GM19238 (cell line): ENCODE measurements around the gene NECAP2.
"Not testable (repeated sequence)": the region's sequence is repeated elsewhere in the genome, so short reads cannot be mapped to it uniquely, and the experiment has no call there.

ENCODE experiments used
- DNase-seq: peaks from one replicate; pipeline ENCODE4 v3.0.0; 2011; ENCODE audit warnings: low spot score; ENCODE audit not compliant: insufficient read length

The NECAP2 gene

DNA sequence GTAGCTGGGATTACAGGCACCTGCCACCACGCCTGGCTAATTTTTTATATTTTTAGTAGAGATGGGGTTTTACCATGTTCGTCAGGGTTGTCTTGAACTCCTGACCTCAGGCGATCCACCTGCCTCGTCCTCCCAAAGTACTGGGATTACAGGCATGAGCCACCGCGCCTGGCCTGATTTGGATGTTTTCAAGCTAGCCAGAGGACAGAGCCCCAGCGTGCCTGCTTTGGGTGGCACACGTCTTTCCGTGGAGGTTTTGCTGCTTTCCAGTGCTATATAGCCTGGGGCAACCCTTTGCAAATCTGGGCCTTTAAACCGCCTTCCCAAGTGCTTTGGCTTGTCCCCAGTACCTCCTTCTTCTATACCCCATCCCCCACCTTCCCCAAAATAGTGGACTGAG, 15.6 kb downstream of the NECAP2 start:
- not testable (repeated sequence) for DNase-seq

DNA sequence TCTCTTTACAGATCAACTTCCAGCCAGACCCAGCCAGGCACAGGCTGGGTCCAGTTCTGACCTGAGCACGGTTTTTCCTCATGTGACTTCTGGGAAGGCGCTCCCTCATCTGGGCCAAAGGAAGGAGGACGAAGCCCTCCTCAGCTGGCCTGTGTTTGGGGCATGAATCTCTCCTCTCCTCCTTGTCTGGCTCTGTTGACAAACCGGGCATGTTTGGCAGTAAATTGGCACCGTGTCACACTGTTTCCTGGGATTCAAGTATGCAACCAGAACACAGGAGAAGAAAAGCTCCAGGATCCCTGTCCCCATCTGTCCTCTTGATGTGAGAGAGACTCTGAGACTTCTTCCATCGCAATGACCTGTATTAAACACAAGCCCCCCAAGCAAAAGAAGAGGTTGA, 18.3 kb downstream of the NECAP2 start:
- no peak for DNase-seq

- DNase-seq = no peak
These were observed 18.9 kb downstream of the NECAP2 start for GRCh38 chr1:16459352-16459925.

DNA sequence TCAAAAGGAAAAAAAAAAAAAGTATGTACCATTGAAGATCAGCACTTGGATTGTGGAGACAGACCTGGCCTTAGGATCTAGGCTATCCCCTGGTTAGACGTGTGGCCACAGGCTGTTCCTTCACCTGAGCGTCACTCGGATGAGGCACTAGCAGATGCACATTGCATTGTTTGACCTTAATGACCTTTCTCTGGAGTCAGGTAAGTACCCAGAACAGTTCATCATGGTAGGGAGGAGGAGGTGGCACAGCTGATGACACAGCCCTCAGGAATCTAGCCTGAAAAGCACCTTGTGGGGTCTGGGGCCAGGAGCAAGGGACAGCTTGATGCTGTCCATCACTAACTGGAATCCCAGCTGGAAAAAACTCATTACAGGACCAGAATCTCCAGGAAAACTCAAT, 21.2 kb downstream of the NECAP2 start:
- DNase-seq = no peak

GRCh38 chr1:16462773-16463330, 22.3 kb downstream of the NECAP2 start:
- no peak for DNase-seq

GRCh38 chr1:16464917-16465625, 24.5 kb downstream of the NECAP2 start:
- DNase-seq = no peak

DNA sequence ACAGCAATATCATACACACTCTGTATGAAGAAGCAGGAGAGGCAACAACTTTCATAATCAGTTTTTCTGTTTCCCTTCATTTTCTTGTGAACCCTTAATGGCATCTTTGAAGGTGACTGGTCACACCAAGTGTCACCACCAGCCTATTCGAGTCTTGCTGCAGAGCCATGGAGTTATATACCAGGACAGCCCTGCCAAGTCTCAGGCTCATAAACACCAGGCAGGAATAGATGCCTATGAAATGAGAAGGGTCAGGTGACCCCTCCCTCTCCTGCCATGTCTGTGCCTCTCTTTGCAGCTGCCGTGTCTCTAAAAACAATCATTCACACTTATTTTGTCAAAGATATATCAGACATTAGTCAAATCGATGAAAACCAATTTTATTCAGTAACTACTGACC, 28.0 kb downstream of the NECAP2 start:
- no peak for DNase-seq

GRCh38 chr1:16474166-16474800, 33.8 kb downstream of the NECAP2 start:
- no peak for DNase-seq

- DNase-seq = not testable (repeated sequence)
These were observed 34.4 kb downstream of the NECAP2 start for GRCh38 chr1:16474891-16475290.

GRCh38 chr1:16475771-16476770, 35.5 kb downstream of the NECAP2 start:
- DNase-seq = not testable (repeated sequence)

- DNase-seq = no peak
These were observed 37.6 kb downstream of the NECAP2 start for GRCh38 chr1:16478091-16478490.

DNA sequence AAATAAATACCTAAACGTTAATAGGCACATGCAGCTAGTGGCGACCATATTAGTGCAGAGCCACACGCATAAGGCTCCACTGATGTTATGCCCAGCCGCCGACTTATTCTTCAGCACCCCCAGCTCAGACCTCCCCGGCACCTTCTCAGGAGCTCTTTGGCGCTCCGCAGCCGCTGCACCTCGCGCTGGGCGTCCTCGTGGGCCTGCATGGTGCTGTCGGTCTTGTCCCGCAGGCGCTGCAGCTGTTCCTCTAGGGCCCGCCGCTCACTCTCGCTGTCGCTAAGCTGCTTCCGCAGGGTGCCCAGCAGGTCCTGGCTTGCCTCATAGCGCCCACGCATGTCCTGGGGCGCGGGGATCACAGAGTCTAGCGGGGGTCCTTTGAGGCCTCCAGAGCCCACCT, 42.6 kb downstream of the NECAP2 start:
- DNase-seq = not testable (repeated sequence)

- DNase-seq = not testable (repeated sequence)
These were observed 43.3 kb downstream of the NECAP2 start for GRCh38 chr1:16483639-16484500.

GRCh38 chr1:16484501-16484835, 43.9 kb downstream of the NECAP2 start:
- no peak for DNase-seq

GRCh38 chr1:16484931-16485330, 44.4 kb downstream of the NECAP2 start:
- DNase-seq = no peak

- DNase-seq = not testable (repeated sequence)
These were observed 45.8 kb downstream of the NECAP2 start for GRCh38 chr1:16486316-16486715.

GRCh38 chr1:16487011-16487410, 46.5 kb downstream of the NECAP2 start:
- not testable (repeated sequence) for DNase-seq

- DNase-seq = not testable (repeated sequence)
These were observed 48.8 kb downstream of the NECAP2 start for GRCh38 chr1:16489195-16489880.

DNA sequence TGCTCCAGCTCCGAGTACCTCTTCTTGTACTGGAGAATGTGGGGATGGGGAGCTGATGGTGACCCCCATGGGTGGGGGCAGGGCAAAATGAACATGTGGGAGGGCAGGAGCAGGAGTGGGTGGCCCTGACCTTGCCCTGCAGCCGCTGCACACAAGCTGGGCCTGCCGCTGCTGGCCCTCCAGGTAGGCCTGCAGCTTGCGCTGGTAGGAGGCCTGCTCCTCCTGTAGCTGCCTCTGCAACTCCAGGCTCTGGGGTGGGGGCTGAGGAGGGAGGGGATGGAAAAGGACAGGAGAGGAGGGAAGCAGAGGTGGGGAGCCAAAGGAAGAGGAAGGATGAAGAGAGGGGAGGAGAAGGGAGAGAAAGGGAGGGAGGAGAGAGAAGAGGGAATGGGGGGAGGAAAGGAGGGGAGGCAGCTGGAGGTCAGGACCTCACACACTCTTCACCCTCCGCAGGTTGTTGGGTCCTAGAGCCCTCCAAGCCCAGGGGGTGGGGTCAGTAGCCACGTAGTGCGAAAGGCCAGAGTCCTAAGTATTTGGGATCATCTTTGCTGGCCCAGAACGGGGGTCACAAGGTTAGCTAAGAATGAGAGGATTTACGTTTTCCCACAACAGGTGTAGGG, 50.6 kb downstream of the NECAP2 start:
- no peak for DNase-seq
